Calu3 (cell line): ENCODE data around the gene ZNF285. TPM values are rescaled to one million over a fixed set of nuclear protein-coding genes. Genes with fewer than 3 reads are reported as not detected.
A peak's percentile ranks its signal among the peaks of the same experiment; 100 is the strongest.

Experiments used
- Bru-seq: library from RNA; stranded (reverse); fragments of 400-500 nt; gene quantifications from one replicate; lab custom pipeline; 2021; lab: Mats Ljungman, UMichigan
- BruChase-seq, 2 experiments: library from RNA; stranded (reverse); fragments of 400-500 nt; gene quantifications; one replicate each; lab custom pipeline; 2021; lab: Mats Ljungman, UMichigan
- BruUV-seq: library from RNA; stranded (reverse); fragments of 400-500 nt; replicated peaks from 2 replicates; lab custom pipeline; 2021; lab: Mats Ljungman, UMichigan
- CTCF ChIA-PET: fragments of 300-600 bp; sonication (Branson Sonifier 250); formaldehyde crosslinking; loops from one replicate; lab custom pipeline; 2022; ENCODE audit warnings: antibody characterized with exemption; lab: Charles Lee
- DNase-seq: peaks from one replicate; pipeline ENCODE4 v3.0.0; 2022
- H3K27ac Mint-ChIP-seq: one replicate; pipeline ENCODE4 v1.8.0; 2022; ENCODE audit warnings: mixed read lengths; ENCODE audit not compliant: unreplicated experiment
- H3K27me3 Mint-ChIP-seq: one replicate; pipeline ENCODE4 v1.8.0; 2022; ENCODE audit warnings: mixed read lengths; ENCODE audit not compliant: unreplicated experiment
- H3K36me3 Mint-ChIP-seq: one replicate; pipeline ENCODE4 v1.8.0; 2022; ENCODE audit warnings: mild to moderate bottlenecking, moderate library complexity, mixed read lengths; ENCODE audit not compliant: insufficient read depth, unreplicated experiment
- H3K4me1 Mint-ChIP-seq: one replicate; pipeline ENCODE4 v1.8.0; 2022; ENCODE audit warnings: mild to moderate bottlenecking, low read depth, mixed read lengths; ENCODE audit not compliant: unreplicated experiment
- H3K4me3 Mint-ChIP-seq: one replicate; pipeline ENCODE4 v1.8.0; 2022; ENCODE audit warnings: mild to moderate bottlenecking, low read depth, moderate library complexity, mixed read lengths; ENCODE audit not compliant: unreplicated experiment
- H3K9me3 Mint-ChIP-seq: one replicate; pipeline ENCODE4 v1.8.0; 2022; ENCODE audit warnings: low read depth, mixed read lengths; ENCODE audit not compliant: unreplicated experiment
- intact Hi-C: fragments of 100-400 bp; cut with micrococcal nuclease; formaldehyde crosslinking; loops from one replicate; pipeline ENCODE4 v1.10.0; 2022; ENCODE audit not compliant: unreplicated experiment
- long read RNA-seq: library from polyadenylated mRNA; stranded (forward); transcript quantifications from one replicate; pipeline ENCODE4 v2.0.0, GENCODE V29; 2022
- total RNA-seq: library from RNA; stranded (reverse); gene quantifications from 2 replicates; pipeline ENCODE4 v1.2.3, GENCODE V29; 2022
- TF ChIP-seq, protein P1 (sequence below): fragments of 200-600 bp; IDR thresholded peaks from one replicate; pipeline ENCODE4 v1.8.0; 2022; ENCODE audit warnings: antibody characterized with exemption; ENCODE audit not compliant: unreplicated experiment

The ZNF285 gene
- 5.8 and 6.5 TPM in 2 replicates for total RNA-seq
- percentile 46 among the genes with signal in this experiment for Bru-seq, nascent RNA
- BruChase-seq, experiment 1, labeled RNA remaining after a 6-hour chase: percentile 52 among the genes with signal in this experiment
- percentile 62 among the genes with signal in this experiment for BruChase-seq, experiment 2, labeled RNA remaining after a 2-hour chase
- long read RNA-seq, full-length matches to known transcripts: 2 of 3 reads
- long read RNA-seq, partial matches to known transcripts: 0 of 3 reads
- long read RNA-seq, other reads (novel, unspliced or antisense): 1 of 3 reads

DNA sequence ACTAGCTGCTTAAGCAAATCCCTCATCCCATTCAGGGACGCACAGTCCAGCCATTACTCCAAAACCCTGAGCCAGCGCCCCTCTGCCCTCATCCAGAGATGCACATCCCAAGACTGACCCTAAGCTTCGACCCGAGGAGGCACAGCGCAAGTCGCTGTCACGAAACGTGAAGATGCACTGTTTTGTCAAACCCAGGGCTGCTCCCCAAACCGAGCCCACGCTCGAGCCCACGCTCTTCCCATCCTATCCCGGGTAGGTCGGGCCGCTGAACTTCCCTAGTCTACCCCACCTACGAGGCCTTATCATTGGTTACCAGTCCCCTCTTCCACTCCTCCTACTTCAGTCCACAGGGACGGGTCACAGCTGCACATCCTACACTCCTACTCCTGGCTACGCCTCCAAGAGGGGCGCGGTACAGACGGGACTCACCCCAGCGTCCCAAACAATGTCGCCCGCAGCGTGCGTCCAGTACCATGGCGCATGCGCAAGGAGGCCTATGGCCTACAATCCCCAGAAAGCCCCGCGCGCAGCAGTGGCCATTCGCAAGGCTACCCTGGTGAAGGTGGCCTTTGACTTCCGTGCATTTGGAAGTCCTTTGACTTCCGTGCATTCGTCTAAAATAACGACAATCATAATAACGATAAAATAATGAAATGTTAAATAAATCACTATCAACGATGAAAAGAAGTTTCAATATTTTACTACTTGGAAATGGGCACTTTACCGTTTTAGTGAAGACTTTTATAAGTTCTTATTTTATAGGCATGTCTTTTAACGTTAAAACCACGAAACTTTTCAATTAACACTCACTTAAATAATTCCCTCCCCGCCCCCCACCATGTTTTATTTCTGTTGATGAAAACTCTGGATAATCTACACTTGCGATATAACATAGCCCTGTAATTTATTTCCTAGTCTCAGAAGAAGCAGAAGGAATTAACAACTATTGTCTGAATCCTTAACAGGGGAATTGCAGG lies at the start of gene ZNF285:
Gene ZNF285, minus strand, starts transcription at position 470 of the 977 bp plus-strand sequence. CDS start 4,395 bp downstream, outside the sequence.
- Mint-ChIP-seq H3K9me3 (peaks cover 12% of the 10 kb centered on the region), H3K27me3 (no peaks in the 10 kb centered on the region), H3K4me1 (no peaks in the 10 kb centered on the region), H3K27ac (peak within 1 kb of the TSS; percentile 29), H3K36me3 (peaks cover 11% of the 10 kb centered on the region), H3K4me3 (peak within 1 kb of the TSS; percentile 76)
- TF ChIP-seq, protein P1, sequence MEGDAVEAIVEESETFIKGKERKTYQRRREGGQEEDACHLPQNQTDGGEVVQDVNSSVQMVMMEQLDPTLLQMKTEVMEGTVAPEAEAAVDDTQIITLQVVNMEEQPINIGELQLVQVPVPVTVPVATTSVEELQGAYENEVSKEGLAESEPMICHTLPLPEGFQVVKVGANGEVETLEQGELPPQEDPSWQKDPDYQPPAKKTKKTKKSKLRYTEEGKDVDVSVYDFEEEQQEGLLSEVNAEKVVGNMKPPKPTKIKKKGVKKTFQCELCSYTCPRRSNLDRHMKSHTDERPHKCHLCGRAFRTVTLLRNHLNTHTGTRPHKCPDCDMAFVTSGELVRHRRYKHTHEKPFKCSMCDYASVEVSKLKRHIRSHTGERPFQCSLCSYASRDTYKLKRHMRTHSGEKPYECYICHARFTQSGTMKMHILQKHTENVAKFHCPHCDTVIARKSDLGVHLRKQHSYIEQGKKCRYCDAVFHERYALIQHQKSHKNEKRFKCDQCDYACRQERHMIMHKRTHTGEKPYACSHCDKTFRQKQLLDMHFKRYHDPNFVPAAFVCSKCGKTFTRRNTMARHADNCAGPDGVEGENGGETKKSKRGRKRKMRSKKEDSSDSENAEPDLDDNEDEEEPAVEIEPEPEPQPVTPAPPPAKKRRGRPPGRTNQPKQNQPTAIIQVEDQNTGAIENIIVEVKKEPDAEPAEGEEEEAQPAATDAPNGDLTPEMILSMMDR: no peak
- peak; percentile 97 for DNase-seq
- CTCF ChIA-PET: no interaction called here
- intact Hi-C loops: loop anchor here (2.0 kb wide), 1 partner anchor 45 kb away; the partner anchor contains the start of gene ZNF112
- TSS peak; percentile 50 for BruUV-seq

DNA sequence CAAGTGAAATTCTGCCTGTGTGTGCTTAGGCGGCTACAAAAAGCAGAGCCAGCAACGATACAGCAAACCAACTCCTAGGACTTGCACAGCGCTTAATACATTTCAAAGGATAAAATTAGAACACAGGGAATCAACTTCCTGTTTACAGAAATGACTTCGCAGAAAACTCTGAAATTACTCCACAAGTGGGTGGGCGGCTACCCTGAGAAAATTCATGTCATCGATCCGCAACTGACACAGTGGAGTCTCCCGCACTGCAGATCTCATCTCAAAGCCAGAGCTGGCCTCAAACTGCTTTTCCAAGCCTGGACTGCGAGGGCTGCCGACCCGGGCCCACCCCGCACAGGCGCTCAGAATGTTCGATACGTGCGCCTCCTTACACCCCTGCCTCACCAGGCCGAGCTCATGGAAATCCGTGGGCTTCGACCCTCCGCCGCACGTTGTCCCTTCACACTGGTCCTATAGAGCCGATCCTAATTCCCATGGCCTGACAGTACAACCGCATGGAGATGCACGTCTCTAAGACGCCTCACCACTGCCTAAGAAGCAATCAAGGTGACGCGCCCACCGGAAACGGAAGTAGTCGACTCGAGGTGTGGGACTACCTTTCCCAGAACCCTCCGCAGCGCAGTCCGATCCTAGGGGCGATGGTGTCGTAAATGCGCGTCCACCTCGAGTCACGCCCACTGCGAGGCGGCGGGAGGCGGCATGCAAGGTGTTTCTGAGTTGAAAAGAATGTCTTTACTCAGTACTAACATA lies 46.7 kb upstream of the ZNF285 start, which contains the start of gene ZNF229:
Gene ZNF229, minus strand, starts transcription at position 557 of the 759 bp plus-strand sequence. CDS start 5,625 bp downstream, outside the sequence.
- TF ChIP-seq, protein P1: no peak
- CTCF ChIA-PET: no interaction called here
- peak within 1 kb of the TSS; percentile 71 for H3K4me3 Mint-ChIP-seq
- peaks cover 5% of the 10 kb centered on the region for H3K36me3 Mint-ChIP-seq
- H3K9me3 Mint-ChIP-seq: peaks cover 29% of the 10 kb centered on the region
- H3K27me3 Mint-ChIP-seq: peaks cover 7% of the 10 kb centered on the region
- peak within 1 kb of the TSS; percentile 57 for H3K27ac Mint-ChIP-seq
- DNase-seq: peak; percentile 78
- BruUV-seq: no TSS peak
- H3K4me1 Mint-ChIP-seq: no peaks in the 10 kb centered on the region
- intact Hi-C loops: no loop called here

DNA sequence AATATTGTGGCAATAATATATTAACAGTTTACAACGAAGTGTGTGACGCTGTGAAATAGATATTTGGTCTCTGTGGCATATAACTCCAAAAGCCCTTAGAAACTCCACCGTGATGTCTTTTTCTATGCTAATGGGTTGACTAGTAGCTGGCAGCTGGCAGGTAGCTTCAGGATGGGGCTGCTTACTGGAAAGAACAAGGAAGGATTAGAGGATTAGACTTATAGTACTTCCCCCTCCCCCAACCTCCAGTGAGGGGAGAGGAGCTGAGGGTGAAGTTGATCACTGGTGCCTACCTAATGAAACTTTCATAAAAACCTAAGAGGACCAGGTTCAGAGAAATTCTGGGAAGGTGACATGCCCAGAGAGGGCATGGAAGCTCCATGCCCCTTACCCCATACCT lies 37.0 kb upstream of the ZNF285 start:
- Mint-ChIP-seq H3K4me1 (no peaks in the 10 kb centered on the region), H3K36me3 (peaks cover 3% of the 10 kb centered on the region), H3K27me3 (no peaks in the 10 kb centered on the region), H3K4me3 (no peak overlapping the region), H3K9me3 (peaks cover 28% of the 10 kb centered on the region), H3K27ac (no peak overlapping the region)
- CTCF ChIA-PET: no interaction called here
- intact Hi-C loops: no loop called here
- TF ChIP-seq, protein P1: no peak
- DNase-seq: no peak
- BruUV-seq: no TSS peak

DNA sequence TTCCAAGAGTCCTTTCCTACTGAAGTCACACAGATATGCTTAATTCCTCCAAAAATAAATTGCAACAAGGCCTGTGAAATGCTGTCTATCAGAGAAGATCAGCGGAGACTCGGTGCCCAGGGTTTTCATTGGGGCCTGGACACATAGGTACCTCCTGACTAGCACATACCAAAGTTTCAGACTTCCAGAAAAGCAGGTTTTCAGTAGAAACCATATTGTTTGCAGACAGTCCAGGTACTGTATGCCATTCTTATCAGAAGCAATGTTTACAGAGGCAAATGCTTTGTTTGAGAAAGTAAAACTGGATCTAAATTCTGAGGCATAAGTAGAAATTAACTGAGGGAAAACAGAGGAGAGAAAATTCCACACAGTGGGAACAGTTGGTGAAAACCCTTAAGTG lies 34.0 kb upstream of the ZNF285 start:
- Mint-ChIP-seq H3K4me1 (no peaks in the 10 kb centered on the region), H3K9me3 (peaks cover 29% of the 10 kb centered on the region), H3K27ac (no peak overlapping the region), H3K4me3 (no peak overlapping the region), H3K36me3 (peaks cover 3% of the 10 kb centered on the region), H3K27me3 (no peaks in the 10 kb centered on the region)
- BruUV-seq: no TSS peak
- CTCF ChIA-PET: no interaction called here
- no peak for DNase-seq
- intact Hi-C loops: no loop called here
- TF ChIP-seq, protein P1: no peak
